NCI-H2171 (cell line): ENCODE data around the gene CNPY4.

Experiments used
- DNase-seq: peaks from one replicate; lab custom pipeline; 2025; lab: John Stamatoyannopoulos, UW

The CNPY4 gene

DNA sequence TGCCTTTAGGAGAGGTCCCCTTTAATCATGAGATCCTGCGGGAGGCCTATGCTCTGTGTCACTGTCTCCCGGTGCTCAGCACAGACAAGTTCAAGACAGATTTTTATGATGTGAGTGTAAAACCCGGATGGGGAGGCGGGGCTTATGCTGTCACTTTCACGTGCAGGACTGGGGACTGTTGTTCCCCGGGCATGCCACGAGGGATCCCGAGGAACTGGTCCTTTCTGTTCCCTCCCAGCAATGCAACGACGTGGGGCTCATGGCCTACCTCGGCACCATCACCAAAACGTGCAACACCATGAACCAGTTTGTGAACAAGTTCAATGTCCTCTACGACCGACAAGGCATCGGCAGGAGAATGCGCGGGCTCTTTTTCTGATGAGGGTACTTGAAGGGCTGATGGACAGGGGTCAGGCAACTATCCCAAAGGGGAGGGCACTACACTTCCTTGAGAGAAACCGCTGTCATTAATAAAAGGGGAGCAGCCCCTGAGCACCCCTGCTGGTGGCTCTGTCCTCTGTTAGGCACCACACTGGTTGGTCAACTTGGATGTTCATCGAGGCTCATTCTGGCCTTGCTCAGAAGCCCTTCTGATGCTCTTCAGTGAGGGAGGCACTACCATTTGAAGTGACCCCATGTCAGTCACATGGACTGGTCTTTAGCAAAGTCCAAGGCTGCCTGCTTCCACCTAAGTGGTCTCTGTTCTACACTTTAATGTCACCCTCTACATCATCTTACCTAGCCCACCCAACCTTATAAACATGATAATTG is 27.8 kb upstream of the CNPY4 start:
- DNase-seq: peak; percentile 2

DNA sequence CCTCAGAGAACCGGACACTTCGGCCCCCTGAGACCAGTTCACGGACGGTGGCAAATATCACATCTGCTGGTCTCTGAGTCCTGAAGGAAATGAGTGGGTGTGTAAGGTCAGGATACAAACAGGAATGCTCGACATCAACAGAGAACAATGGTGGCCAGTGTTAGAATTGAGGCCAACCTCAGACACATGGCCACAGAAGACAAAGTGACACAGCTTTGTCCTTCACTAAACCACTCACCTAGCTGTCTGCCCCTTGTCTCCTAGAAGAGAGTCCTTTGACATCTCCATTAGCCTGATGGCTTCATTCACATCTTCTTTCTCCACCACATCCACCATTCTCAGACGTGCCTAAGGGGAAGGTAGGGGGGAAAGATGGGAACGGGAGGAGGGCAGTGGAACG is 26.4 kb upstream of the CNPY4 start:
- DNase-seq: no peak

DNA sequence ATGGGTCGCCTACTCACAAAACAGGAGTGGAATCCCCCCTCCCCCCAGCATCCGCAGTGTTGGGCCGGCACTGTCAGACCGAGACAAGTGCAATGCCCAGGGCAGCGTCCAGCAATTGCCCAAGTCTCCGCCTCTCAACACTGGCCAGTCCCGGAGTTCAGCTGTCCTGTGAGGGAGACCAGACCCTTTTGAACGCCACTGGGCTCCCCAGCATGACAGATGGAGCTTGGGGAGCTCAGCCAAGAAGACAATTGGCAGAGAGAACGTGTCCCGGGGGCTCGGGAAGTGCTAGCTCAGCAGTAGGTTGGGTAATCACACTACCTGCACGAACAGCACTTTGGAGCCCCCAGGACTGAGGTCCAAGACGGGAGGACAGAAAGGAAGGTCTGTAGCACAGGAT is 25.9 kb upstream of the CNPY4 start:
- DNase-seq: no peak

DNA sequence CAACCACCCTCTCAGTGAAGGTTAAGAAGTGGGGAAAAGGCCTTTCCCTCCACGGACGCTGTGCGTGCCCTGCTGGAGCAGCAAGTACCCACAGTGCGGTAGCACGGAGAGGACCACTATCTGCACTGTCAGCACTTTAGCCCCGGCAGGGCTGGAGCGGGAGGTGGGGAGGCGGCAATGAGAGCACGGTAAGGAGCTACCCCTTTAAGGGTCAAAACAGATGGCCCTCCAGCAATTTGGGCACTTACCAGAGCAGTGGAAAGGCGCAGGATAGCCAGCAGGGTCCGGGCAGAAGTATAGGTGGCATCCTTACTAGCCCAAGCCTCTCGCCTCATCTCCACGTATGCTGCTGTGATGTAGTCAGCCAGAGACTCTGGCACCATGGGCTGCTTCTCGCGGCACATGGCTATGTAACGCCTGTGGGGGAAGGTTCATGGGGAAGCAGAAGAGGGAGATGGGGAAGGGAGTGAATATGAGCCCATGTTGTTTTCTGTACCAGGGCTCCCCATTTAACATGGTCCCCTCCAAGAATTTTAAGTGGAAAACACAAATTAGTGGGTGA is 25.4 kb upstream of the CNPY4 start:
- DNase-seq: no peak

DNA sequence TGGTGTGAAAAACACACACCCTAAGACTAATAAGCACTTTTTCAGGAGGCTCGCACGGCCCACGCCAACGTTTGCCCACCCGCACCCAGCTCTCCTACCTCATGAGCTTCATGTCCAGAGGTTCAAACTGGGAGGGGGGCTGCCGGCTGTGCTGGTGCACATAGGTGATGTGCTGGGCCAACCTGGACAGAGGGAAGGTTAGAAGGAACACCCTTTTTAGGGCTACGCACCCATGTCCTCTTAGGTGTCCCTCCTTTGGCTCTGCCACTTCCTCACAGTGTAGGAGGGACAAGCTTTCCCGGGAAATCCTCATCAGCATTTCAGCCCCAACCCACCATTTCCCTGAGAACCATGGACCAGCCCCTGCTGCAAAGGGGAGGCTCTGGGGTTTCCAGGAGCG is 24.1 kb upstream of the CNPY4 start:
- no peak for DNase-seq

DNA sequence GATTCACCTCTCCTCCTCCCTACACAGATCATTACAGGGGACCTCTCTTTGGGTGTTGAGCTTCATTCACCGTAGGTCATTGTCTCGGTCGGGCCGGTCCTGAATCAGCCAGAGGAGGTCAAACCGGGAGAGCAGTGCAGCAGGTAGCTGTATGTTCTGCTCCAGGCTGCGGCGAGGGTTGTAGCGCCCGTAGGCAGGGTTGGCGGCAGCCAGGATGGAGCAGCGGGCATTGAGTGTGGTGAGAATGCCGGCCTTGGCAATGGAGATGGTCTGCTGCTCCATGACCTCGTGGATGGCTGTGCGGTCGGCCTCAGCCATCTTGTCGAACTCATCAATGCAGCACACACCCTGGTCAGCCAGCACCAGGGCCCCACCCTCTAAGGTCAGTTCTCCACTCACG is 23.7 kb upstream of the CNPY4 start:
- no peak for DNase-seq

DNA sequence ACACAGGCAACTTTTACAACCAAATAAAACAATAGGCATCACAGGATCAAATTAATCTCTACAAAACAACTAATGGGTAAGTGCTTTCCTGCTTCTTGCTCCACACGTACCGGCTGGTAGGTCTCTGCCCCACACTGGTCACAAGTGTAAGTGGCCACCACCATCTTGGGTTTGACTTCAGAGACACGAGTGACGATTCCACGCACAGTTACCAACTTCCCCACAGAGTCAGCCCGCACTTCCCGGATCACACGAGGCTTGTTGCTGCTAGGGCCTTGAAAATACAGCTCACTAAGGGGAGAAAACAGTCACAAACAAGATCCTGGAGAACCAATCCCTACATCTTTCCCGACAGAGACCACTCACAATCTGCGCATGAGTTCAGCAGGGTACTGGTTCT is 20.5 kb upstream of the CNPY4 start:
- no peak for DNase-seq

DNA sequence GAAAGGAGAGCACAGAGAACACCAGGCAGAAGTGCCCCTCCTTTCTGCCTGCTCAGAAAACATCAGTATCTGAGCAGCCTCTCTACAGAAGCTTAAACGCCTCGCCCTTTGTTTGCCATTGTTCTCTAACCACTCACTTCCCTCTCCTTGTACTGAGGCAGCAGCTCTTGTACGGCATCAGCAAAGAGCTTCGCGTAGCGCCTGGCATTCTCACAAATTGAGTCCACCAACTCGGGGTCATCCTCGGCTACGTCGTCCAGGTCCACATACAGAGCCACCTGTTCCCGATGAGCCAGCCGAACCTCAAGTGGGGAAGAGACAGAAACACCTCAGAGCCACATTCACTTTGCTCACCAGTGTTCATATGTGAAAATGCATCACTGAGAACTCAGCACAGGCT is 20.0 kb upstream of the CNPY4 start:
- no peak for DNase-seq

DNA sequence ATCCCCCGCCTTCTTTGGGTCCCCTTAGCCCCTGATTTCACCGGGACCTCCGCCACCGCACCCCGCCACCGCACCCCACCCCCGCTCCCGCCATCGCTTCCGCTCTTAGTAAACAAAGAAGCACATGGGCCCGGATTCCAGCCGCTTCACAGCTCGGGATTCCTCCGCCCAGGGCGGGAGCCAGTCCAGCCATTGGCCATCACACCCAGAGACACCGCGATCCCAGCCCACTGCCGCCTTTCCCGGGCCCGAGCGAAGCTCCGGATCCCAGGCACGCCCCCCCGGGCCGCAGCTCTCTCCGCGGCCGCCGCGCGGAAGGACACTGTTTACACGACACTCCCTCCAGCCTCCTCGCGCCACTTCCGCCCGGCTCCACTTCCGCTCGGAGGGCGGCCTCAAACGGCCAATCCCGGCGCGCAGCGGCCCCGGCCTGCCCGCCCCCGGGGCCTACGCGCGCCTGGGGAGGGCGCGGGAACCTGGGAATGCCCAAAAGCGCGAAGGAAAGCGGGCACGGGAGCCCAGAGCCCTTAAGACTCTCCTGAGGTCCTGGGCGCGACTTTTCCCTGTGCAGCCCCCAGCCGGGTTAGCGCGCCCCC is 18.9 kb upstream of the CNPY4 start:
- DNase-seq: peak; percentile 94

DNA sequence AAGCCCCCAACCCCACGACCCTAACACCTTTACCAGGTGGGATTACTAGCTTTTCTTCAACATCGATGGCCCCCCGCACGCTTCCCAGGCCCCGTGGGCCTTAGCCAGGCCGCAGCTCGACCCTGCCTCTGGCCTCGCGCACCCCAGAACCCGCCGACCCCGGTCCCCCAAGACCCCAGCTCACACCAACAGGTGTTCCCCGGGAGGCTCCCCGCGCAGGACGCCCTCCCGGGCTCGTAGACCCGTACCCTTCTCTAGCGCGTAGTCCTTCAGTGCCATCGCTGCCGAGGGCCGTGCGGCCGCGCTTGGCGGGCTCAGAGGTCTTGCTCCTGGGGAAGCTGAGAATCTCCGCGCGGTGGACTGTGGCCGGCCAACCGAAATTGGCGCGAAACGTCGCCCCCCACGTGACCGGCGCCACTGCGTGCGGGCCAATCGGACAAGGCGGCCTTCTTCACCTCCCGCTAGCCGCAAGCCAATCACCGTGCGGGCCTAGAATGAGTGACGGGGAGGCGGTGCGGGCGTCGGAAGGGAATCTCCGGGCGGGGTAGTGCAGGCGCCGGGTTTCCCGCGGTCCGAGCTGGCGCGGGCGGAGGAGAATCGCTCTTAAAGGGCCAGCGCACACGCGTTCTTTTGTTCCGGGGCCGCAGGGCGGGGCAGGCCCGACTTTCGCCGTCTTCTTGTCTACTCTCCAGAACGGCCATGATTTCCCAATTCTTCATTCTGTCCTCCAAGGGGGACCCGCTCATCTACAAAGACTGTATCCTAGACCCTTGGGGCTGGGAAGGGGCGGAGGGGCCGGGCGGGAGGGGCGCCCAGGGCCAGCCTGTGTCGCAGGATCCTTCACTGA is 18.2 kb upstream of the CNPY4 start, which contains the start of the genes AP4M1 and MCM7:
AP4M1 (plus strand) TSS at position 628 of the 847 bp plus-strand sequence; CDS start at position 700, 72 bp downstream.
MCM7 (minus strand) TSS at position 382 of the 847 bp plus-strand sequence; CDS start at position 279, 103 bp downstream.
- peak; percentile 98 for DNase-seq

DNA sequence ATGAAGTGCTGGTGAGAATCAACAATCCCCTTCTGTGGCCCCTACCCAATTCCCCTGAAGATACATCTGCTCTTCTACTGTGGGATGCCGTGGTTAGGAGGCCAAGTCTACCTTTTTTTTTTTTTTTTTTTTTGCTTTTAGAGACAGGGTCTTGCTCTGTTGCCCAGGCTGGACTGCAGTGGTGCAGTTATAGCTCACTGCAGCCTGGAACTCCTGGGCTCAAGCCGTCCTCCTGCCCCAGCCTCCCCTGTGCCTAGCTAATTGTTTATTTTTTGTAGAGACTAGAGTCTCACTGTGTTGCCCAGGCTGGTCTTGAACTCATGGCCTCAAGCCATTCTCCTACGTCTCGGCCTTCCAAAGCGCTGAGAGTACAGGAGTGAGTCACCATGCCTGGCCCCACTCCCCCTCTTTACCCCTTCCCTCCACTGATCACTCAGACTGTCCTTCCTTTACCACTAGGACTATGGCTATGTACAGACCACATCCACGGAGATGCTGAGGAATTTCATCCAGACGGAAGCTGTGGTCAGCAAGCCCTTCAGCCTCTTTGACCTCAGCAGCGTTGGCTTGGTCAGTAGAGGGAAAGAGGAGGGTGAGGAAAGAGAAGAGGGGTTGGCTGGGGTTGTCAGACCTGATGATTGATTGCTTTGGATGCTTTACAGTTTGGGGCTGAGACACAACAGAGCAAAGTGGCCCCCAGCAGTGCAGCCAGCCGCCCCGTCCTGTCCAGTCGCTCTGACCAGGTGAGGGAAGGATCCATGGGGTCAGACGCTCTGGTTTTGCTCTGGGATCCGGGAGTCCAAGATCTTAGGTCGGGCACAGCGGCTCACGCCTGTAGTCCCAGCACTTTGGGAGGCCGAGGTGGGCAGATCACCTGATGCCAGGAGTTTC is 16.2 kb upstream of the CNPY4 start:
- no peak for DNase-seq

DNA sequence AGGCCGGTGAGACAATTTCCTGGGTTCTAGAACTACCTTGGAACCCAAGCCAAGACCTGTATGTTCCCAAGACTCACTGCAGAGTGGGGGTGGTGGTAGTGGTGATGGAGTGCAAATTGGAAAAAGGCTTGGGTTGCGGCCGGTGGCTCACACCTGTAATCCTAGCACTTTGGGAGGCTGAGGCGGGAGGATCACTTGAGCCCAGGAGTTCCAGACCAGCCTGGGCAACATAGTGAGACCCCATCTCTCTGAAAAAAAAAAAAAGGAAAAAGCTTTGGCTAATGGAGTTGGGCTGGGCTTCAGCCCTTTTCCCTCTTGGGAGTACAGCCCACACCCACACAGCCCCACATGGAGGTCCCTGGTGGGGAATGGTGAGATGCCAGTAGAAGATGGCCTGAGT is 13.9 kb upstream of the CNPY4 start:
- no peak for DNase-seq

DNA sequence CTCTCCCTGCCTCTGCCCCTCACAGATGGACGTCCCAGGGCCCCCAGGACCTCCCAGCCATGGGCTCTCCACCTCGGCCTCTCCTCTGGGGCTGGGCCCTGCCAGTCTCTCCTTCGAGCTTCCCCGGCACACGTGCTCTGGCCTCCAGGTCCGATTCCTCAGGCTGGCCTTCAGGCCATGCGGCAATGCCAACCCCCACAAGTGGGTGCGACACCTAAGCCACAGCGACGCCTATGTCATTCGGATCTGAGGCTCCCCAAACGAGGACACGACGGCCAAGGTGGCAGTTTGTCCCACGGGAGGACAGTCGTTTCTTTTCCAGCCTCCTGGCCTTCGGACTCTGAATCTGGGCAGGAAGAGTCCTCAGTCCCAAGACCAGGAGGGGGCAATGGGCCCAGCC is 12.8 kb upstream of the CNPY4 start:
- DNase-seq: no peak

DNA sequence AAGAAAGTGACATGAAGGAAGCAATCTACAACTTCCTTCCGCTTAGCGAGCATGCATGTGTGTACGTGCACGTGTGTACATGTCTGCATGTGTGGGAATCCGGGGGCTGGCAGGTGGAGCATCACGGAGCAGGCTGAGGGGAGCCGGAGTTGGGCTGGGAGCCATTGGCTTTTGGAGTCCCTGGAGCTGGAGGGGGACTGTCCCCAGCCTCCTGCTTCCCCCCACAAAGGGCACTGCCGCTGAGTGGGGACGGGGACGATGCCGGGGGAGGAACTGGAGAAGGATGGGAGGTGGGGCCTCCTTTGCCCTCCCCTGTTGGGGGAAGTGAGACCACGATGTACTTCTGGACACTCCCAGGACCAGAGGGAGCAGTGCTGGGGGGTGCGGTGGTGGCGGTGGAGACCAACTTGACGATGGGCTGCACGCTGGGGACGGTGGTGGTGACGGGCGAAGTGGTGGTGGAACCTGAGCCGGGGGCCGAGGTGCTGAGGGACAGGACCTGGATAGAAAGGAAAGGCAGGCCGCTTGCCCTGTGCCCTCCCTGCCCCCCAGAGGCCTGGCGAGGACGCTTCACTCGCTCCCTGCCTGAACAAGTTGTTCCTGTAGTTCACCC is 12.2 kb upstream of the CNPY4 start:
- no peak for DNase-seq

DNA sequence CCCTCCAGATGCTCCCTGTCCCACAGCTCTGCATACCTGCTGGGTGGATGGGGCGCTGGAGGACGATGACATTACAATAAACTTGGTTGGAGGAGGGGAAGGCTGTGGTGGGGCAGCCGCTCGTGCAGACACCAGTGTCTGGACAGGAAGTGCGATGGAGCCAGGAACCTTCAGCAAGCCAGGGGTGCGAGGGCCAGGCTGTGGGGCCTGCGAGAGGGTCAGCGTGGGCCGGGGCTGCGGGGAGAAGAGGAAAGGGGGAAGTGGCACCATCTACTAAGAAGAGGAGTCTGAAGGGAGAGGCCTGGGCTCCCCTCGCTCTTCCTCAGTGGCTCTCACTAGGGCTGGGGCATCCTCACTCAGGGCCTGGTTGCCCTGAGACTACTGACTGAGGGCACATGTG is 11.5 kb upstream of the CNPY4 start:
- DNase-seq: no peak

DNA sequence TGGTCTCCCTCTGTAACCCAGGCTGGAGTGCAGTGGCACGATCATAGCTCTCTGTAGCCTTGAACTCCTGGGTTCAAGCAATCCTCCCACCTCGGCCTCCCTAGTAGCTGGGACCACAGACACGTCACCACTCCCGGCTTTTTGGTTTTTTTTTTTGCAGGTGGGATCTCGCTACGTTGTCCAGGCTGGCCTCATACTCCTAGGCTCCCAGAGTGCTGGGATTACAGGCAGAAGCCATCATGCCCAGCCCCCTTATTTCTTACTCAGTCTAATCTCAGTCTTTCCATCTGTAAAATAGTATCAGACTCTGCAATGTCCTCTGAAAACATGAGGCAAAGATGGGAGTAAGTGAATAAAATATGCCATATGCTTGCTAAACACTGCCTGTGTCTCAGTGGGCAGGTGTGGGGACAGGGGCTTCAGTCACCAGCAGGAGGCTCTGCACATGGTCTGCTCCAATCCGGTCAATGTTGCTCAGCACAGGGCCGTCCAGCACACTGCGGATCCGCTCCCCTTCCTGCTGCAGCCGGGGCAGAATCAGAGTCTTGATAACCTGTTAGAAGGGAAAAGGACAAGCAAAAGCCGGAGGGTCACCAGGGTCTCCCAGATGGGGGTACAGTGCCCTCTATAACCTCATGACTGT is 9.8 kb upstream of the CNPY4 start:
- DNase-seq: no peak

DNA sequence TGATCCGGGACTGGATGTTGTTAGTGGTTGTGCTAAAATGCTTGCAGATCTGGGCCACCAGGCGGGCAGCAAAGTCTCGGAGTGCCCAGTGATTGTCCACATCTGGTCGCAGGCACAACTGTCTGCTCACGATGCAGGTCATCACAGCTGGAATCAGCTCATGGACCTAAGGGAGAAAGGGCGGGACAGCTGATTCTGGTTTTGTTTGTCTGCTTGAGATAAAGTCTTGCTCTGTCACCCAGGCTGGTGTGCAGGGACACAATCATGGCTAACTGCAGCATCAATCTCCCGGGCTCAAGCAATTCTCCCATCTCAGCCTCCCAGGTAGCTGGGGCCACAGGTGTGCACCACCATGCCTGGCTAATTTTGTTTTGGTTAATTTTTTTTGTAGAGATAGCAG is 8.3 kb upstream of the CNPY4 start:
- no peak for DNase-seq

DNA sequence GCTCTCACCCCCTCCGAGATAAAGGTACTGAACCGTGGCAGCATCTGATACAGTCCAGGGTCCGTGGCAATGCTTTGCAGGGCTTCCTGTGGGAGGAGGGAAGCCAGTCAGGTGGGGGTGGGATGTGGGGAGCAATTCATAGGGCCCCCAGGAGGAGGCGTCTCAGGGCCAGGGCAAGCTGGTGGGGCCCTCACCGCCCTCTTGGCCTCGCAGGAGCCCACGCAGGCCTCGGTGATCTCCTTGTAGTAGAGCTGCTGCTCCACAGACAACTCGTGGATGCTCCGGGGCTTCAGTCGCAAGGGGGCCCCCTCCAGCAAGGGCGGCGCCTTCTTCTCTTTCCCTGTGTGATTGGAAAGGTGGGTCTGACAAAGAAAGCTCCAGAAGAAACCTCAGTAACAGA is 7.5 kb upstream of the CNPY4 start:
- no peak for DNase-seq

DNA sequence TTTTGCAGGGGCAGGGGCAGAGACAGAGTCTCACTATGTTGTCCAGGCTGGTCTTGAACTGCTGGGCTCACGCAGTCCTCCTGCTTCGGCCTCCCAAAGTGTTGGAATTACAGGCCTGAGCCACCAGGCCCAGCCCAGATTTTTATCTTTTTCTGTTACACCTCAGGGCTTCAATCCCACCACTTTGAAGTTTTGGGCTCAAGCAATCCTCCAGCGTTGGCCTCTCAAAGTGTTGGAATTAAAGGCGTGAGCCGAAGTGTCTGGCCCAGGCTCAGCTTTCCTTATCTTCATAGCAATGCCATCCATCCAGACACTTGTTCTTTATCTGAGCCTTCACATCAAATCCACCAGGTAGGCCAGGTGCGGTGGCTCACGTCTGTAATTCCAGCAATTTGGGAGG is 4.4 kb upstream of the CNPY4 start:
- no peak for DNase-seq

DNA sequence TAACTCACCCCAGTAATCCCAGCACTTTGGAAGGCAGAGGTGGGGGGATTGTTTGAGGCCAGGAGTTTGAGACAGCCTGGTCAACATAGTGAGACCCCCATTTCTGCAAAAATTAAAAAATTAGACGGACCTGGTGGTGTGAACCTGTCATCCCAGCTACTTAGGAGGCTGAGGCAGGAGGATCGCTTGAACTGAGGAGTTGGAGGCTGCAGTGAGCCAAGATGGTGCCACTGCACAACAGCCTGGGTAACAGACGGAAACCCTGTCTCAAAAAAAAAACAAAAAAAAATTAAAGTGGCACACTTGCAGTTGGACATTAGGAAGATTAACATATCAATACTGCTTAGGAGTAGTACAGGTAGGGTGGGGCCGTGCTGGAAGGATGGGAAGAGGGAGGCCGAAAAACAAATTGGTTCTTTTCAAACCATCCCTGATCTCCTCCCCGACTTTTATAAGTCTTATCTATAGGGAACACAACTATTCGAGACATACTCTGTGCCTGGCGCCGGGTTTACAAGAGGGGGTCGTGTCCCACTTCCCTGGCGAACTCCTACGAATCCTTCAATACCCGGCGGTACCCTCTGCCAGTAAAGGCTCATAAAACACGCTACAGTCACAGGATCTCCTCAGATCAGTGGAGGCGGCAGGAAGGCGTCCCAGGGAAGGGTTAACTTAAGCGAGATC is 904 bp upstream of the CNPY4 start:
- DNase-seq: no peak
